Sigmoid colon (tissue), 4 donors: ENCODE results near the gene ADARB1.

Experiments
- EP300 ChIP-seq, 4 donors: sonication (generic); formaldehyde crosslinking; IDR thresholded peaks; one replicate each; pipeline ENCODE4 v1.6.1; 2017; ENCODE audit warnings: antibody characterized with exemption in 4 of 4
- POLR2A ChIP-seq, 2 donors: fragments of 450-650 bp; IDR thresholded peaks; one replicate each; pipeline ENCODE4 v1.6.1; 2016; ENCODE audit warnings: antibody characterized with exemption in 2 of 2, mild to moderate bottlenecking in 2 of 2, moderate library complexity in 2 of 2
- POLR2AphosphoS5 ChIP-seq, 4 donors: sonication (generic); formaldehyde crosslinking; IDR thresholded peaks; one replicate each; pipeline ENCODE4 v1.6.1; 2017; ENCODE audit warnings: antibody characterized with exemption in 4 of 4
- TF ChIP-seq, protein P1 (sequence below), 4 experiments: fragments of 450-650 bp in 3 of 4; fragments of 200-600 bp in 1 of 4; IDR thresholded peaks; one replicate each; pipeline ENCODE4 v1.5.1; 2016 to 2019; ENCODE audit warnings: antibody characterized with exemption in 4 of 4, mild to moderate bottlenecking in 3 of 4, moderate library complexity in 2 of 4

DNA sequence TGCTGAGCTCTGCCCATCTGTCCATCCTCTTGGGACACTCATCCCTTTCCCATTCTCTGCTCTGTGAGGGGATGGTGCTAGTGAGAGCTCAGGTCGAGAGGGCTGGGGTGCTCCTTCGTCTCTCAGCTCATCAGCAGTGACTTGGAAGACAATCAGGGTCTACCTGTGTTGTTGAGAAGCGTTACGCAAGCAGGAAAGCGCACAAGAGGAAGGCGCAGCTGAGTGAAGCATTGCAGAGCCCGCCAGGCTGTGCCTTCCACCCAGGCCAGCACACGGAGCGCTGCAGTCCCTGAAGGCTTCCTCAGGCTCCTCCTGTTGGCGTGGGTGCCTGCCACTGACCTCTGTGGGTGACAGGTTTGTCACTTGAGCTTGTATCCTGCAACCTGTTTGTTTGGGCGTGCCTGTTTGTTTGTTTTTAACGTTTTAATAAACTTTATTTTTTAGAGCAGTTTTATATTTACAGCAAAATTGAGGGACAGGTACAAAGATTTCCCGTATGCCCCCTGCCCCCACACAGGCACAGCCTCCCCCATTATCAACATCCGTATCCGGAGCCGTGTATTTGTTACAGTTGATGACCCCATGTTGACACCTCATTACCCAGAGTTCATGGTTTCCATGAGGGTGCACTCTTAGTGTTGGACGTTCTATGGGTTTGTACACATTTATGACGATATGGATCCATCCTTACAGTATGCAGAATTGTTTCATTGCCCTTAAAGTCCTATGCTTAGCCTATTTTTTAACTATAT is 36.7 kb downstream of the ADARB1 start:
- TF ChIP-seq POLR2A (IDR thresholded peaks at IDR 0.05) (no peak), POLR2AphosphoS5 (IDR thresholded peaks at IDR 0.05) (no peak), EP300 (IDR thresholded peaks at IDR 0.05) (no peak)
- TF ChIP-seq, protein P1, sequence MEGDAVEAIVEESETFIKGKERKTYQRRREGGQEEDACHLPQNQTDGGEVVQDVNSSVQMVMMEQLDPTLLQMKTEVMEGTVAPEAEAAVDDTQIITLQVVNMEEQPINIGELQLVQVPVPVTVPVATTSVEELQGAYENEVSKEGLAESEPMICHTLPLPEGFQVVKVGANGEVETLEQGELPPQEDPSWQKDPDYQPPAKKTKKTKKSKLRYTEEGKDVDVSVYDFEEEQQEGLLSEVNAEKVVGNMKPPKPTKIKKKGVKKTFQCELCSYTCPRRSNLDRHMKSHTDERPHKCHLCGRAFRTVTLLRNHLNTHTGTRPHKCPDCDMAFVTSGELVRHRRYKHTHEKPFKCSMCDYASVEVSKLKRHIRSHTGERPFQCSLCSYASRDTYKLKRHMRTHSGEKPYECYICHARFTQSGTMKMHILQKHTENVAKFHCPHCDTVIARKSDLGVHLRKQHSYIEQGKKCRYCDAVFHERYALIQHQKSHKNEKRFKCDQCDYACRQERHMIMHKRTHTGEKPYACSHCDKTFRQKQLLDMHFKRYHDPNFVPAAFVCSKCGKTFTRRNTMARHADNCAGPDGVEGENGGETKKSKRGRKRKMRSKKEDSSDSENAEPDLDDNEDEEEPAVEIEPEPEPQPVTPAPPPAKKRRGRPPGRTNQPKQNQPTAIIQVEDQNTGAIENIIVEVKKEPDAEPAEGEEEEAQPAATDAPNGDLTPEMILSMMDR (IDR thresholded peaks at IDR 0.05), result no peak
